Left lung (tissue), 10 donors: ENCODE results near the gene DAB1. TPM values are rescaled to one million over a fixed set of nuclear protein-coding genes. Genes with fewer than 3 reads are reported as not detected.

Source experiments
- ATAC-seq: fragments of 200-7000 bp; cut with Tn5 transposase; one replicate; pipeline ENCODE4 v1.9.1; 2020; ENCODE audit warnings: moderate library complexity
- DNase-seq, 4 donors: peaks; one replicate each; pipeline ENCODE4 v3.0.0-alpha.2; 2013 to 2020
- H3K27ac ChIP-seq, 2 donors: fragments of 200-600 bp; sonication (generic) in 1 of 2; one replicate each; pipeline versions ENCODE4 v1.5.0 to v1.8.0; 2020 to 2021
- H3K27me3 ChIP-seq, 2 donors: fragments of 200-600 bp; sonication (generic) in 1 of 2; one replicate each; pipeline versions ENCODE4 v1.5.0 to v1.8.0; 2020 to 2021
- H3K36me3 ChIP-seq, 2 donors: fragments of 200-600 bp; sonication (generic) in 1 of 2; one replicate each; pipeline versions ENCODE4 v1.5.0 to v1.8.0; 2020 to 2021
- H3K4me1 ChIP-seq, 2 donors: fragments of 200-600 bp; one replicate each; pipeline ENCODE4 v1.8.0; 2021
- H3K4me3 ChIP-seq, 2 donors: fragments of 200-600 bp; sonication (generic) in 1 of 2; one replicate each; pipeline versions ENCODE4 v1.5.0 to v1.8.0; 2020 to 2021; ENCODE audit warnings: mild to moderate bottlenecking in 1 of 2
- H3K9me3 ChIP-seq, 2 donors: fragments of 200-600 bp; sonication (generic) in 1 of 2; one replicate each; pipeline versions ENCODE4 v1.5.0 to v1.8.0; 2020 to 2021
- CTCF ChIP-seq, 2 donors: fragments of 200-600 bp; sonication (generic) in 1 of 2; IDR thresholded peaks; one replicate each; pipeline versions ENCODE4 v1.5.0 to v1.8.0; 2021; ENCODE audit warnings: antibody characterized with exemption in 2 of 2
- intact Hi-C, 2 donors: fragments of 100-400 bp; cut with DNase I; formaldehyde crosslinking; loops; one replicate each; pipeline versions ENCODE4 v1.11.2 to v1.14.2; 2022
- polyA plus RNA-seq, 6 donors: library from polyadenylated mRNA; unstranded; fragments of 120-200 nt; gene quantifications; one replicate each; pipeline ENCODE4 v1.2.1, GENCODE V29; 2013; ENCODE audit not compliant: insufficient read length in 6 of 6
- total RNA-seq, 2 donors: library from RNA; stranded (reverse); fragmentation: NEBNext Ultra II Directional; extraction: Animal tissue kit (Norgen Biotek cat#: 25700); gene quantifications; one replicate each; pipeline ENCODE4 v1.2.1, GENCODE V29; 2021
- donor health status: DM: no; HTN: yes; CAD: no.
- donor health status: DM: no; HTN: no; CAD: no.

DAB1 gene
- total and polyA plus RNA-seq, 8 donors, result 0.17 to 1.7 (median 1.1) TPM

GRCh38 chr1:57138432-57139078 is 285.3 kb downstream of the DAB1 start:
- no peaks in the 10 kb centered on the region for H3K4me1 ChIP-seq
- no peak overlapping the region for H3K27ac ChIP-seq
- TF ChIP-seq CTCF (IDR thresholded peaks at IDR 0.05), result no peak
- no peaks in the 10 kb centered on the region for H3K9me3 ChIP-seq
- intact Hi-C loops, result no loop called here
- no peak overlapping the region for H3K4me3 ChIP-seq
- DNase-seq (no peak), ATAC-seq (no peak)
- no peaks in the 10 kb centered on the region for H3K27me3 ChIP-seq
- no peaks in the 10 kb centered on the region for H3K36me3 ChIP-seq

- ATAC-seq, result no peak
- Histone ChIP-seq H3K27me3 (no peaks in the 10 kb centered on the region), H3K27ac (no peak overlapping the region), H3K4me3 (no peak overlapping the region), H3K9me3 (no peaks in the 10 kb centered on the region), H3K4me1 (no peaks in the 10 kb centered on the region), H3K36me3 (no peaks in the 10 kb centered on the region)
- DNase-seq, result no peak
- TF ChIP-seq CTCF (IDR thresholded peaks at IDR 0.05), result no peak
- intact Hi-C loops, result no loop called here
Measured at GRCh38 chr1:57137980-57138379, 285.9 kb downstream of the DAB1 start.

- no peaks in the 10 kb centered on the region for H3K9me3 ChIP-seq
- intact Hi-C loops, result no loop called here
- no peak for TF ChIP-seq CTCF (IDR thresholded peaks at IDR 0.05)
- no peak overlapping the region for H3K4me3 ChIP-seq
- H3K27me3 ChIP-seq, result no peaks in the 10 kb centered on the region
- H3K36me3 ChIP-seq, result no peaks in the 10 kb centered on the region
- H3K4me1 ChIP-seq, result no peaks in the 10 kb centered on the region
- no peak overlapping the region for H3K27ac ChIP-seq
- ATAC-seq (no peak), DNase-seq (no peak)
Measured at GRCh38 chr1:57134803-57135202, 289.1 kb downstream of the DAB1 start.

- intact Hi-C loops, result no loop called here
- no peak for ATAC-seq
- H3K27ac ChIP-seq, result no peak overlapping the region
- no peaks in the 10 kb centered on the region for H3K36me3 ChIP-seq
- TF ChIP-seq CTCF (IDR thresholded peaks at IDR 0.05), result no peak
- H3K4me1 ChIP-seq, result no peaks in the 10 kb centered on the region
- DNase-seq, result no peak
- no peaks in the 10 kb centered on the region for H3K9me3 ChIP-seq
- H3K4me3 ChIP-seq, result no peak overlapping the region
- H3K27me3 ChIP-seq, result no peaks in the 10 kb centered on the region
Measured at GRCh38 chr1:57133686-57134085, 290.2 kb downstream of the DAB1 start.

- no peak for TF ChIP-seq CTCF (IDR thresholded peaks at IDR 0.05)
- Histone ChIP-seq H3K4me3 (no peak overlapping the region), H3K27ac (no peak overlapping the region), H3K9me3 (no peaks in the 10 kb centered on the region), H3K36me3 (no peaks in the 10 kb centered on the region), H3K27me3 (no peaks in the 10 kb centered on the region), H3K4me1 (no peaks in the 10 kb centered on the region)
- peak in 1 of 4 donors; percentile 9 for DNase-seq
- ATAC-seq, result no peak
- intact Hi-C loops, result no loop called here
Measured at GRCh38 chr1:57132993-57133622, 290.8 kb downstream of the DAB1 start.
